HL-60 (cell line): ENCODE data around the gene FAM107B.

Source experiments
- DNase-seq, 2 experiments: peaks; one replicate each; pipeline ENCODE4 v3.0.0-alpha.2; 2010 to 2020; ENCODE audit warnings: low read depth in 1 of 2, low spot score in 1 of 2
- H3K27ac ChIP-seq: fragments of 250-450 bp; sonication (Bioruptor Pico); replicated peaks from 2 replicates; pipeline ENCODE4 v1.5.1; 2020; ENCODE audit warnings: mild to moderate bottlenecking, moderate library complexity
- H3K27me3 ChIP-seq: fragments of 250-450 bp; sonication (Bioruptor Pico); 2 replicates; pipeline ENCODE4 v1.5.1; 2021; ENCODE audit warnings: mild to moderate bottlenecking, moderate library complexity; ENCODE audit not compliant: insufficient read depth, poor library complexity, severe bottlenecking
- H3K4me3 ChIP-seq: replicated peaks from 2 replicates; pipeline ENCODE4 v1.5.1; 2011; ENCODE audit warnings: mild to moderate bottlenecking, control low read depth, low read length; ENCODE audit not compliant: insufficient read depth
- GABPA ChIP-seq: IDR thresholded peaks from 2 replicates; pipeline ENCODE4 v1.6.1; 2012; ENCODE audit warnings: low read depth
- POLR2AphosphoS5 ChIP-seq: IDR thresholded peaks from 2 replicates; pipeline ENCODE4 v1.6.1; 2012; ENCODE audit warnings: low read depth
- SPI1 ChIP-seq: IDR thresholded peaks from 2 replicates; pipeline ENCODE4 v1.6.1; 2012; ENCODE audit warnings: low read depth, mild to moderate bottlenecking, borderline replicate concordance
- TF ChIP-seq, protein P1 (sequence below): IDR thresholded peaks from one replicate; pipeline ENCODE4 v1.5.1; 2011; ENCODE audit warnings: low read length, control low read depth, inconsistent platforms; ENCODE audit not compliant: insufficient read depth
- TF ChIP-seq, protein P2 (sequence below): IDR thresholded peaks from 2 replicates; pipeline ENCODE4 v1.6.1; 2012; ENCODE audit warnings: low read depth; ENCODE audit not compliant: insufficient replicate concordance

FAM107B gene

DNA sequence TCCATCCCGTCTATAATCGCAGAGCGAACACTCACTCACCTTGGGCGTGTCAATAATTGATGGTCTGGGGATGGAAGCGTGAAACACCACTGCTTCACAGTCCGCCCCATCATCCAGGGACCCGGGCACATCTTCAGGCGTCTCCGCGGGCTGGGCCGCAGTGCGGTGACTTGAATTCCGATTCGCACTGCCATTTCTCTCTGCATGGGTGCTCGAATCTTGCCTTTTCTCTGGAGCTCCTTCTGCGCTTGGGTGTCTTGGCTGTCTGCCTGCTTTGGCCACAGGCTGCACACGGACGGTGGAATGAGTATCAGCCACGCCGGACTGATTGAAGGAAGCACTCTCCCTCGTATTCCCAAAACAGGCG is 500 bp downstream of the FAM107B start:
- no peak for DNase-seq
- no peak overlapping the region for H3K4me3 ChIP-seq
- H3K27me3 ChIP-seq: no peaks in the 10 kb centered on the region
- no peak overlapping the region for H3K27ac ChIP-seq
- TF ChIP-seq, protein P1, sequence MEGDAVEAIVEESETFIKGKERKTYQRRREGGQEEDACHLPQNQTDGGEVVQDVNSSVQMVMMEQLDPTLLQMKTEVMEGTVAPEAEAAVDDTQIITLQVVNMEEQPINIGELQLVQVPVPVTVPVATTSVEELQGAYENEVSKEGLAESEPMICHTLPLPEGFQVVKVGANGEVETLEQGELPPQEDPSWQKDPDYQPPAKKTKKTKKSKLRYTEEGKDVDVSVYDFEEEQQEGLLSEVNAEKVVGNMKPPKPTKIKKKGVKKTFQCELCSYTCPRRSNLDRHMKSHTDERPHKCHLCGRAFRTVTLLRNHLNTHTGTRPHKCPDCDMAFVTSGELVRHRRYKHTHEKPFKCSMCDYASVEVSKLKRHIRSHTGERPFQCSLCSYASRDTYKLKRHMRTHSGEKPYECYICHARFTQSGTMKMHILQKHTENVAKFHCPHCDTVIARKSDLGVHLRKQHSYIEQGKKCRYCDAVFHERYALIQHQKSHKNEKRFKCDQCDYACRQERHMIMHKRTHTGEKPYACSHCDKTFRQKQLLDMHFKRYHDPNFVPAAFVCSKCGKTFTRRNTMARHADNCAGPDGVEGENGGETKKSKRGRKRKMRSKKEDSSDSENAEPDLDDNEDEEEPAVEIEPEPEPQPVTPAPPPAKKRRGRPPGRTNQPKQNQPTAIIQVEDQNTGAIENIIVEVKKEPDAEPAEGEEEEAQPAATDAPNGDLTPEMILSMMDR: no peak

DNA sequence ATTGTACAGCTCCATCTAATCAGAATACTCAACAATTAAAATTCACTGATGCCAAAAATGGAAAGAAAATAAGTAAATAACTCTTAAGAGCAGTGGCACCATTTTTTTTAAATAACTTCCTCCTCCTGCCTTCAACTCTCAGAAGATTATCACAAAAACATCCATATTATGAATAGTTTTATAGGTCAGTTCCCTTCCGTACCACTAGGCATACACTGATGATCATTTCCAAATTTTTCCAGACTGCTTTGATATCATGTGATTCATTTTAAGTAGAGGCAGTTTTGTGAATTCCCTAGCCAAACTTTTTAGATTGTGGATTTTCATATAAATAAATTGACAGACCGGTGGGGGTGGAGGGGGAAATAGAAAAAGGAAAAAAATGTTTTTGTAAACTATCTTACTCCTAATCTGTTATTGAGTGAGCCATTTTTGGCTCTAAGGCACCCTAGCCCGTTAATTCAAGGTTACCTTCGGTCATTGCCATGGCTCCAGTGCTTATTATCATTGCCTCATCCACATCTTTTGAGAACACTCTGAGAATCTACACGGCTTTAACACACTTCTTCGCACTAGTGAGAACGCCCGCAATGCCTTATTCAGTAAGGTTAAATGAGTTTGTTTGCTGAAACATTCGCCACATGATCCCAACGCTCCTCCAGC is 1.0 kb downstream of the FAM107B start:
- no peak for DNase-seq

DNA sequence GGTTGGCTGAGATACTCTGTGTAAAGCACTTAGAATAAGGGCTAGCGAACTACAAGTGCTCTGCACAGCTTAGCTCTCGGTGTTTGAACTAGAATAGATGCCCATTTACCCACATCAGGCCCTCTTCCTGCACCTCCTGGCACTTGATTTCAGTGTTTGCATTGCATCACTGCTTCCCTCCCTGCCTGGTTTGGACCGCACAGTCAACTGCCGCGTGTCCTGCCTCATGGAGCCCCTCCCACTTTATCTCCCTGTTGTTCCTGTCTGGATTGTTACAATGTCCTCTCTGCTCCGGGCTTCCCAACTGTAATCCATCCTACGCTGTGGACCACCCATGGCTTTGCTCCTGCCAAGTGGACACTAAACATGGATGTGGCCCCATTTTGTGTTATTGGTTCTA is 2.3 kb downstream of the FAM107B start:
- H3K4me3 ChIP-seq: no peak overlapping the region
- no peak overlapping the region for H3K27ac ChIP-seq
- no peak for TF ChIP-seq POLR2AphosphoS5
- TF ChIP-seq, protein P1: no peak
- no peak for TF ChIP-seq GABPA
- TF ChIP-seq, protein P2, sequence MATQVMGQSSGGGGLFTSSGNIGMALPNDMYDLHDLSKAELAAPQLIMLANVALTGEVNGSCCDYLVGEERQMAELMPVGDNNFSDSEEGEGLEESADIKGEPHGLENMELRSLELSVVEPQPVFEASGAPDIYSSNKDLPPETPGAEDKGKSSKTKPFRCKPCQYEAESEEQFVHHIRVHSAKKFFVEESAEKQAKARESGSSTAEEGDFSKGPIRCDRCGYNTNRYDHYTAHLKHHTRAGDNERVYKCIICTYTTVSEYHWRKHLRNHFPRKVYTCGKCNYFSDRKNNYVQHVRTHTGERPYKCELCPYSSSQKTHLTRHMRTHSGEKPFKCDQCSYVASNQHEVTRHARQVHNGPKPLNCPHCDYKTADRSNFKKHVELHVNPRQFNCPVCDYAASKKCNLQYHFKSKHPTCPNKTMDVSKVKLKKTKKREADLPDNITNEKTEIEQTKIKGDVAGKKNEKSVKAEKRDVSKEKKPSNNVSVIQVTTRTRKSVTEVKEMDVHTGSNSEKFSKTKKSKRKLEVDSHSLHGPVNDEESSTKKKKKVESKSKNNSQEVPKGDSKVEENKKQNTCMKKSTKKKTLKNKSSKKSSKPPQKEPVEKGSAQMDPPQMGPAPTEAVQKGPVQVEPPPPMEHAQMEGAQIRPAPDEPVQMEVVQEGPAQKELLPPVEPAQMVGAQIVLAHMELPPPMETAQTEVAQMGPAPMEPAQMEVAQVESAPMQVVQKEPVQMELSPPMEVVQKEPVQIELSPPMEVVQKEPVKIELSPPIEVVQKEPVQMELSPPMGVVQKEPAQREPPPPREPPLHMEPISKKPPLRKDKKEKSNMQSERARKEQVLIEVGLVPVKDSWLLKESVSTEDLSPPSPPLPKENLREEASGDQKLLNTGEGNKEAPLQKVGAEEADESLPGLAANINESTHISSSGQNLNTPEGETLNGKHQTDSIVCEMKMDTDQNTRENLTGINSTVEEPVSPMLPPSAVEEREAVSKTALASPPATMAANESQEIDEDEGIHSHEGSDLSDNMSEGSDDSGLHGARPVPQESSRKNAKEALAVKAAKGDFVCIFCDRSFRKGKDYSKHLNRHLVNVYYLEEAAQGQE: no peak
- TF ChIP-seq SPI1: no peak
- H3K27me3 ChIP-seq: no peaks in the 10 kb centered on the region
- no peak for DNase-seq

More for the DNA sequence above, 1.0 kb downstream of the FAM107B start:
- H3K27me3 ChIP-seq: no peaks in the 10 kb centered on the region
- no peak overlapping the region for H3K27ac ChIP-seq
- no peak overlapping the region for H3K4me3 ChIP-seq
- TF ChIP-seq GABPA (no peak), POLR2AphosphoS5 (no peak), SPI1 (no peak)
- TF ChIP-seq, protein P1: no peak
- TF ChIP-seq, protein P2: no peak

DNA sequence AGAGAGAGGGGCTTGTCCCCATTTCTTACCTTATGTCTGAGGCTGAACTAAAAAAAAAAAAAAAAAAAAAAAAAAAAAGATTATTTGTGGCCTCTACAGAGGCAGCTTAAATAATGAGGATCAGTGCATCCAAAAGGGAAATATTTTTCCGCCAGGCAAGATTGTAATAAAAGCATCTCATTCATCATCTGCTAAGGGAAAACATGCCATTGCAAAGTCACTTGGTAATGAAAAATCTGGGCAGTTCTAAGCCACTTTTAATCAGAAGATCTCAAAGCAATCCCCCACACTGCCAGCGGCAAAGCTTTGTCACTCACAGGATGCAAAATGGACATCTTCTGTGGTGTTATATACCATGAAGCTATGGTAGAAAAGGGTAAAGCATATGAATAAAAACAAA is 3.8 kb downstream of the FAM107B start:
- Histone ChIP-seq H3K27ac (no peak overlapping the region), H3K4me3 (no peak overlapping the region), H3K27me3 (no peaks in the 10 kb centered on the region)
- no peak for TF ChIP-seq GABPA
- TF ChIP-seq, protein P2: no peak
- DNase-seq: no peak
